22Rv1 (cell line): ENCODE data around the gene TRIM4.

Source experiments
- CTCF ChIP-seq: fragments of 450-650 bp; IDR thresholded peaks from 2 replicates; pipeline ENCODE4 v1.5.1; 2017; ENCODE audit warnings: mild to moderate bottlenecking
- ZFX ChIP-seq: fragments of 450-650 bp; IDR thresholded peaks from 2 replicates; pipeline ENCODE4 v1.6.1; 2017; ENCODE audit warnings: antibody characterized with exemption, borderline replicate concordance

DNA sequence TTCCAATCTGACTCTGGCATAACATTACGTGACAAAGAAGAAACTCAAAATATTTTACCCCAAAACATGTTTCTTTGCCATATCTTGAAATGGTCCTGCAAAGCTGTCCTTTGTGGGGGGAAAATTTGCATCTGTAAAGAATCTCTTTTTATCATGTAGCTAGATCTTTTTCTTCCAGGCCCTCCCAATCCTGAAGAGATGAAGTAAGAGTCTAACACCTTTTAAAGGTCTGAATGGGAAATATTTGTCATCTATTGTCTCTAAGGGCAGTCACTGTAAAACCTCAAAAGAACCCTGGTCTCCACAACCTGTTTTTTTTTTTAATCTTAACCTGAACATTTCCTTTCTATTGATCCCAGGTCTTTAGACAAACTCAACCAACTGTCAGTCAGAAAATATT is 51.1 kb downstream of the TRIM4 start:
- no peak for TF ChIP-seq CTCF
- TF ChIP-seq ZFX, result no peak
